Lower leg skin (tissue), 4 donors: ENCODE measurements around the gene ADORA1. TPM values are rescaled to one million over a fixed set of nuclear protein-coding genes. Genes with fewer than 3 reads are reported as not detected.

Experiments used
- DNase-seq, 2 donors: peaks; one replicate each; pipeline ENCODE4 v3.0.0-alpha.2; 2019; ENCODE audit warnings: low spot score in 2 of 2
- H3K4me3 ChIP-seq: fragments of 200-600 bp; sonication (generic); 2 replicates; pipeline ENCODE4 v1.5.1; 2017; ENCODE audit warnings: mild to moderate bottlenecking, low read depth; ENCODE audit not compliant: poor library complexity, severe bottlenecking
- CTCF ChIP-seq, 3 donors: fragments of 450-650 bp; IDR thresholded peaks; one replicate each; pipeline ENCODE4 v1.5.1; 2016; ENCODE audit warnings: antibody characterized with exemption in 3 of 3, mild to moderate bottlenecking in 3 of 3, moderate library complexity in 2 of 3
- POLR2A ChIP-seq, 2 donors: fragments of 450-650 bp; IDR thresholded peaks; one replicate each; pipeline ENCODE4 v1.6.1; 2016 to 2017; ENCODE audit warnings: antibody characterized with exemption in 2 of 2, mild to moderate bottlenecking in 1 of 2, moderate library complexity in 1 of 2
- WGBS, 2 donors: methylation state at CpG; one replicate each; pipeline ENCODE4 v1.1.5; 2018; 5-methylcytosine and 5-hydroxymethylcytosine counted together
- intact Hi-C: fragments of 100-400 bp; cut with DNase I; formaldehyde crosslinking; loops from one replicate; pipeline ENCODE4 v1.15.0; 2023; ENCODE audit warnings: low total_unique reads
- total RNA-seq, 4 donors: library from RNA; depleted of rRNA; stranded (reverse); fragments of >200 nt; gene quantifications; one replicate each; pipeline ENCODE4 v1.1.0, GENCODE V29; 2016

Gene ADORA1
- total RNA-seq, 4 donors from 2014 or later, result 1.8 to 7.7 (median 5.3) TPM

GRCh38 chr1:203183828-203184227 lies 56.3 kb downstream of the ADORA1 start:
- no peak overlapping the region for H3K4me3 ChIP-seq
- TF ChIP-seq CTCF (IDR thresholded peaks at IDR 0.05) (no peak), POLR2A (IDR thresholded peaks at IDR 0.05) (no peak)
- no peak for DNase-seq
- intact Hi-C loops, result no loop called here
- WGBS, 2 donors, result 90 to 100% methylated on average over 1 to 2 of the region's 2 CpGs

GRCh38 chr1:203184467-203184866 lies 56.9 kb downstream of the ADORA1 start:
- WGBS, 2 donors, result 75 to 98% methylated on average over 4 of the region's 4 CpGs
- TF ChIP-seq CTCF (IDR thresholded peaks at IDR 0.05), result no peak
- TF ChIP-seq POLR2A (IDR thresholded peaks at IDR 0.05), result no peak
- H3K4me3 ChIP-seq, result no peak overlapping the region
- intact Hi-C loops, result no loop called here
- DNase-seq, result peak in 1 of 2 donors; percentile 53

- intact Hi-C loops, result no loop called here
- no peak overlapping the region for H3K4me3 ChIP-seq
- DNase-seq, result peak in 1 of 2 donors; percentile 70
- TF ChIP-seq CTCF (IDR thresholded peaks at IDR 0.05), result no peak
- no peak for TF ChIP-seq POLR2A (IDR thresholded peaks at IDR 0.05)
- WGBS, 2 donors, result 72 to 81% methylated on average over 10 of the region's 10 CpGs
These were observed 57.5 kb downstream of the ADORA1 start for GRCh38 chr1:203185061-203185461.

- no peak for TF ChIP-seq POLR2A (IDR thresholded peaks at IDR 0.05)
- peak in 1 of 2 donors; percentile 56 for DNase-seq
- no peak overlapping the region for H3K4me3 ChIP-seq
- intact Hi-C loops, result no loop called here
- 76 to 94% methylated on average over 4 of the region's 4 CpGs for WGBS, 2 donors
These were observed 58.1 kb downstream of the ADORA1 start for GRCh38 chr1:203185585-203185984.

GRCh38 chr1:203186091-203186445 lies 58.5 kb downstream of the ADORA1 start:
- intact Hi-C loops, result no loop called here
- 63 to 74% methylated on average over 5 of the region's 5 CpGs for WGBS, 2 donors
- no peak for TF ChIP-seq POLR2A (IDR thresholded peaks at IDR 0.05)
- TF ChIP-seq CTCF (IDR thresholded peaks at IDR 0.05), result no peak
- no peak overlapping the region for H3K4me3 ChIP-seq
- no peak for DNase-seq

GRCh38 chr1:203186446-203187303 lies 59.1 kb downstream of the ADORA1 start, which contains the start of gene CHI3L1:
Gene CHI3L1, minus strand, starts transcription at chr1:203186704. Its CDS starts 81 bp downstream, at chr1:203186623.
- TF ChIP-seq POLR2A (IDR thresholded peaks at IDR 0.05) (no peak), CTCF (IDR thresholded peaks at IDR 0.05) (no peak)
- no peak within 1 kb of the TSS for H3K4me3 ChIP-seq
- intact Hi-C loops, result no loop called here
- 26 to 31% methylated on average over 14 of the region's 14 CpGs for WGBS, 2 donors
- DNase-seq, result peak in 1 of 2 donors; percentile 85
